A549 (cell line): ENCODE measurements around the gene C11orf68.

ENCODE experiments used
- BHLHE40 ChIP-seq: IDR thresholded peaks from 2 replicates; pipeline ENCODE4 v1.6.1; 2012; ENCODE audit warnings: low read depth, low read length, inconsistent platforms
- CHD2 ChIP-seq: fragments of 150-350 bp; IDR thresholded peaks from 2 replicates; pipeline ENCODE4 v1.6.1; 2014; ENCODE audit warnings: low read length; ENCODE audit not compliant: partially characterized antibody
- EHMT2 ChIP-seq: fragments of 200-600 bp; sonication (generic); IDR thresholded peaks from 2 replicates; pipeline ENCODE4 v1.6.1; 2016; ENCODE audit warnings: antibody characterized with exemption, low read depth, mild to moderate bottlenecking, moderate library complexity
- EP300 ChIP-seq, 2 experiments: fragments of >200 bp; sonication (Bioruptor Twin); formaldehyde crosslinking; IDR thresholded peaks; 2 replicates in 1 of 2; 3 replicates in 1 of 2; pipeline ENCODE4 v1.6.1; 2016 to 2017
- FOSB ChIP-seq: fragments of 250-450 bp; sonication (Bioruptor Pico); IDR thresholded peaks from 2 replicates; pipeline ENCODE4 v1.5.0; 2020; ENCODE audit warnings: mild to moderate bottlenecking, moderate library complexity
- JUNB ChIP-seq: fragments of >200 bp; sonication (Bioruptor Twin); formaldehyde crosslinking; IDR thresholded peaks from 2 replicates; pipeline ENCODE4 v1.6.1; 2016
- NFE2L2 ChIP-seq: fragments of 150-350 bp; conservative IDR thresholded peaks from 2 replicates; pipeline ENCODE4 v1.6.1; 2014; ENCODE audit warnings: low read length
- POLR2A ChIP-seq: IDR thresholded peaks from 2 replicates; pipeline ENCODE4 v1.6.1; 2012; ENCODE audit warnings: mild to moderate bottlenecking, low read length
- TP53 ChIP-seq: fragments of 250-450 bp; sonication (Bioruptor Pico); IDR thresholded peaks from 2 replicates; pipeline ENCODE4 v1.5.0; 2021; ENCODE audit warnings: mild to moderate bottlenecking, moderate library complexity
- ZFP36 ChIP-seq: fragments of 450-650 bp; IDR thresholded peaks from 2 replicates; pipeline ENCODE4 v1.6.1; 2014; ENCODE audit warnings: borderline replicate concordance; ENCODE audit not compliant: partially characterized antibody
- TF ChIP-seq, protein P1 (sequence below): fragments of >200 bp; sonication (Bioruptor Twin); formaldehyde crosslinking; IDR thresholded peaks from 3 replicates; pipeline ENCODE4 v1.5.1; 2016
- TF ChIP-seq, protein P2 (sequence below): fragments of 150-350 bp; IDR thresholded peaks from 2 replicates; pipeline ENCODE4 v1.6.1; 2014; ENCODE audit warnings: low read depth, mild to moderate bottlenecking, low read length
- TF ChIP-seq, protein P3 (sequence below): fragments of 250-450 bp; sonication (Bioruptor Pico); IDR thresholded peaks from 2 replicates; pipeline ENCODE4 v1.5.0; 2021; ENCODE audit warnings: mild to moderate bottlenecking, moderate library complexity, borderline replicate concordance
- TF ChIP-seq, protein P4 (sequence below): fragments of 200-600 bp; sonication (generic); IDR thresholded peaks from 2 replicates; pipeline ENCODE4 v1.6.1; 2016; ENCODE audit warnings: antibody characterized with exemption, mild to moderate bottlenecking, moderate library complexity

DNA sequence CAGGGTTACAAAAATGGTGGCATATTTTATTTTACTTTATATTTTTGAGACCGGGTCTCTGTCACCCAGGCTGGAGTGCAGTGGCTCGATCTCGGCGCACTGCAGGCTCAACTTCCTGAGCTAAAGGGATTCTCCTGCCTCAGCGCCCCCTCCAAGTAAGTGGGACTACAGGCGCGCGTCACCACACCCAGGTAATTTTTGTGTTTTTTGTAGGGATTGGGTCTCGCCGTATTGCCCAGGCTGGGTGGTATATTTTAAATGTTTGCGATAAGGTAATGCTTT lies 18.0 kb downstream of the C11orf68 start:
- TF ChIP-seq, protein P1, sequence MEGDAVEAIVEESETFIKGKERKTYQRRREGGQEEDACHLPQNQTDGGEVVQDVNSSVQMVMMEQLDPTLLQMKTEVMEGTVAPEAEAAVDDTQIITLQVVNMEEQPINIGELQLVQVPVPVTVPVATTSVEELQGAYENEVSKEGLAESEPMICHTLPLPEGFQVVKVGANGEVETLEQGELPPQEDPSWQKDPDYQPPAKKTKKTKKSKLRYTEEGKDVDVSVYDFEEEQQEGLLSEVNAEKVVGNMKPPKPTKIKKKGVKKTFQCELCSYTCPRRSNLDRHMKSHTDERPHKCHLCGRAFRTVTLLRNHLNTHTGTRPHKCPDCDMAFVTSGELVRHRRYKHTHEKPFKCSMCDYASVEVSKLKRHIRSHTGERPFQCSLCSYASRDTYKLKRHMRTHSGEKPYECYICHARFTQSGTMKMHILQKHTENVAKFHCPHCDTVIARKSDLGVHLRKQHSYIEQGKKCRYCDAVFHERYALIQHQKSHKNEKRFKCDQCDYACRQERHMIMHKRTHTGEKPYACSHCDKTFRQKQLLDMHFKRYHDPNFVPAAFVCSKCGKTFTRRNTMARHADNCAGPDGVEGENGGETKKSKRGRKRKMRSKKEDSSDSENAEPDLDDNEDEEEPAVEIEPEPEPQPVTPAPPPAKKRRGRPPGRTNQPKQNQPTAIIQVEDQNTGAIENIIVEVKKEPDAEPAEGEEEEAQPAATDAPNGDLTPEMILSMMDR = no peak
- TF ChIP-seq, protein P2, sequence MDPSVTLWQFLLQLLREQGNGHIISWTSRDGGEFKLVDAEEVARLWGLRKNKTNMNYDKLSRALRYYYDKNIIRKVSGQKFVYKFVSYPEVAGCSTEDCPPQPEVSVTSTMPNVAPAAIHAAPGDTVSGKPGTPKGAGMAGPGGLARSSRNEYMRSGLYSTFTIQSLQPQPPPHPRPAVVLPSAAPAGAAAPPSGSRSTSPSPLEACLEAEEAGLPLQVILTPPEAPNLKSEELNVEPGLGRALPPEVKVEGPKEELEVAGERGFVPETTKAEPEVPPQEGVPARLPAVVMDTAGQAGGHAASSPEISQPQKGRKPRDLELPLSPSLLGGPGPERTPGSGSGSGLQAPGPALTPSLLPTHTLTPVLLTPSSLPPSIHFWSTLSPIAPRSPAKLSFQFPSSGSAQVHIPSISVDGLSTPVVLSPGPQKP = no peak
- no peak for TF ChIP-seq JUNB
- TF ChIP-seq, protein P3, sequence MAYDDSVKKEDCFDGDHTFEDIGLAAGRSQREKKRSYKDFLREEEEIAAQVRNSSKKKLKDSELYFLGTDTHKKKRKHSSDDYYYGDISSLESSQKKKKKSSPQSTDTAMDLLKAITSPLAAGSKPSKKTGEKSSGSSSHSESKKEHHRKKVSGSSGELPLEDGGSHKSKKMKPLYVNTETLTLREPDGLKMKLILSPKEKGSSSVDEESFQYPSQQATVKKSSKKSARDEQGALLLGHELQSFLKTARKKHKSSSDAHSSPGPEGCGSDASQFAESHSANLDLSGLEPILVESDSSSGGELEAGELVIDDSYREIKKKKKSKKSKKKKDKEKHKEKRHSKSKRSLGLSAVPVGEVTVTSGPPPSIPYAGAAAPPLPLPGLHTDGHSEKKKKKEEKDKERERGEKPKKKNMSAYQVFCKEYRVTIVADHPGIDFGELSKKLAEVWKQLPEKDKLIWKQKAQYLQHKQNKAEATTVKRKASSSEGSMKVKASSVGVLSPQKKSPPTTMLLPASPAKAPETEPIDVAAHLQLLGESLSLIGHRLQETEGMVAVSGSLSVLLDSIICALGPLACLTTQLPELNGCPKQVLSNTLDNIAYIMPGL (CRISPR knock-in tag) = no peak
- no peak for TF ChIP-seq POLR2A
- TF ChIP-seq CHD2 = no peak
- no peak for TF ChIP-seq FOSB
- TF ChIP-seq, protein P4, sequence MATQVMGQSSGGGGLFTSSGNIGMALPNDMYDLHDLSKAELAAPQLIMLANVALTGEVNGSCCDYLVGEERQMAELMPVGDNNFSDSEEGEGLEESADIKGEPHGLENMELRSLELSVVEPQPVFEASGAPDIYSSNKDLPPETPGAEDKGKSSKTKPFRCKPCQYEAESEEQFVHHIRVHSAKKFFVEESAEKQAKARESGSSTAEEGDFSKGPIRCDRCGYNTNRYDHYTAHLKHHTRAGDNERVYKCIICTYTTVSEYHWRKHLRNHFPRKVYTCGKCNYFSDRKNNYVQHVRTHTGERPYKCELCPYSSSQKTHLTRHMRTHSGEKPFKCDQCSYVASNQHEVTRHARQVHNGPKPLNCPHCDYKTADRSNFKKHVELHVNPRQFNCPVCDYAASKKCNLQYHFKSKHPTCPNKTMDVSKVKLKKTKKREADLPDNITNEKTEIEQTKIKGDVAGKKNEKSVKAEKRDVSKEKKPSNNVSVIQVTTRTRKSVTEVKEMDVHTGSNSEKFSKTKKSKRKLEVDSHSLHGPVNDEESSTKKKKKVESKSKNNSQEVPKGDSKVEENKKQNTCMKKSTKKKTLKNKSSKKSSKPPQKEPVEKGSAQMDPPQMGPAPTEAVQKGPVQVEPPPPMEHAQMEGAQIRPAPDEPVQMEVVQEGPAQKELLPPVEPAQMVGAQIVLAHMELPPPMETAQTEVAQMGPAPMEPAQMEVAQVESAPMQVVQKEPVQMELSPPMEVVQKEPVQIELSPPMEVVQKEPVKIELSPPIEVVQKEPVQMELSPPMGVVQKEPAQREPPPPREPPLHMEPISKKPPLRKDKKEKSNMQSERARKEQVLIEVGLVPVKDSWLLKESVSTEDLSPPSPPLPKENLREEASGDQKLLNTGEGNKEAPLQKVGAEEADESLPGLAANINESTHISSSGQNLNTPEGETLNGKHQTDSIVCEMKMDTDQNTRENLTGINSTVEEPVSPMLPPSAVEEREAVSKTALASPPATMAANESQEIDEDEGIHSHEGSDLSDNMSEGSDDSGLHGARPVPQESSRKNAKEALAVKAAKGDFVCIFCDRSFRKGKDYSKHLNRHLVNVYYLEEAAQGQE = no peak
- no peak for TF ChIP-seq EP300 (IDR thresholded peaks at IDR 0.05)
- no peak for TF ChIP-seq NFE2L2
- TF ChIP-seq TP53 = peak; percentile 69; the same call in 1 of the 2 replicates
- no peak for TF ChIP-seq ZFP36
- no peak for TF ChIP-seq EHMT2
- no peak for TF ChIP-seq BHLHE40
